HK-2 (cell line): ENCODE results near the gene SYNDIG1.
"Not testable (repeated sequence)": the region's sequence is repeated elsewhere in the genome, so short reads cannot be mapped to it uniquely, and the experiment has no call there.

ENCODE experiments used
- DNase-seq: peaks from one replicate; pipeline ENCODE4 v3.0.0-alpha.2; 2018; ENCODE audit not compliant: unreplicated experiment

The SYNDIG1 gene

GRCh38 chr20:24492031-24492607 lies 22.7 kb downstream of the SYNDIG1 start:
- DNase-seq, result no peak

GRCh38 chr20:24492698-24493097 lies 23.3 kb downstream of the SYNDIG1 start:
- DNase-seq, result no peak

- DNase-seq, result no peak
Observed at GRCh38 chr20:24493181-24493580, 23.8 kb downstream of the SYNDIG1 start.

- DNase-seq, result no peak
Observed at GRCh38 chr20:24493661-24494459, 24.4 kb downstream of the SYNDIG1 start.

GRCh38 chr20:24494460-24494920 lies 25.1 kb downstream of the SYNDIG1 start:
- no peak for DNase-seq

GRCh38 chr20:24495266-24495665 lies 25.8 kb downstream of the SYNDIG1 start:
- no peak for DNase-seq

- DNase-seq, result no peak
Observed at GRCh38 chr20:24497851-24498250, 28.4 kb downstream of the SYNDIG1 start.

GRCh38 chr20:24498641-24499040 lies 29.2 kb downstream of the SYNDIG1 start:
- no peak for DNase-seq

GRCh38 chr20:24499472-24499871 lies 30.0 kb downstream of the SYNDIG1 start:
- DNase-seq, result no peak

- peak; percentile 27 for DNase-seq
Observed at GRCh38 chr20:24501764-24502556, 32.5 kb downstream of the SYNDIG1 start.

- no peak for DNase-seq
Observed at GRCh38 chr20:24502661-24503060, 33.2 kb downstream of the SYNDIG1 start.

- no peak for DNase-seq
Observed at GRCh38 chr20:24503352-24503931, 34.0 kb downstream of the SYNDIG1 start.

GRCh38 chr20:24504331-24505285 lies 35.2 kb downstream of the SYNDIG1 start:
- DNase-seq, result no peak

- DNase-seq, result no peak
Observed at GRCh38 chr20:24506146-24506545, 36.7 kb downstream of the SYNDIG1 start.

- DNase-seq, result no peak
Observed at GRCh38 chr20:24506696-24507095, 37.3 kb downstream of the SYNDIG1 start.

GRCh38 chr20:24507182-24507853 lies 37.9 kb downstream of the SYNDIG1 start:
- no peak for DNase-seq

- DNase-seq, result not testable (repeated sequence)
Observed at GRCh38 chr20:24512441-24512840, 43.0 kb downstream of the SYNDIG1 start.

GRCh38 chr20:24518515-24518914 lies 49.1 kb downstream of the SYNDIG1 start:
- DNase-seq, result no peak

- no peak for DNase-seq
Observed at GRCh38 chr20:24519476-24519875, 50.0 kb downstream of the SYNDIG1 start.

GRCh38 chr20:24521032-24521431 lies 51.6 kb downstream of the SYNDIG1 start:
- DNase-seq, result no peak
